GM08714 (cell line): ENCODE measurements around the gene IFNA6.

Experiments used
- H3K4me3 ChIP-seq: fragments of 200-500 bp; sonication (Bioruptor generic); 2 replicates; pipeline ENCODE4 v1.5.1; 2014; ENCODE audit warnings: mild to moderate bottlenecking, low read length, inconsistent platforms
- ZNF274 ChIP-seq: IDR thresholded peaks from 2 replicates; pipeline ENCODE4 v1.6.1; 2012; ENCODE audit warnings: mild to moderate bottlenecking, low read depth, low read length

The IFNA6 gene

DNA sequence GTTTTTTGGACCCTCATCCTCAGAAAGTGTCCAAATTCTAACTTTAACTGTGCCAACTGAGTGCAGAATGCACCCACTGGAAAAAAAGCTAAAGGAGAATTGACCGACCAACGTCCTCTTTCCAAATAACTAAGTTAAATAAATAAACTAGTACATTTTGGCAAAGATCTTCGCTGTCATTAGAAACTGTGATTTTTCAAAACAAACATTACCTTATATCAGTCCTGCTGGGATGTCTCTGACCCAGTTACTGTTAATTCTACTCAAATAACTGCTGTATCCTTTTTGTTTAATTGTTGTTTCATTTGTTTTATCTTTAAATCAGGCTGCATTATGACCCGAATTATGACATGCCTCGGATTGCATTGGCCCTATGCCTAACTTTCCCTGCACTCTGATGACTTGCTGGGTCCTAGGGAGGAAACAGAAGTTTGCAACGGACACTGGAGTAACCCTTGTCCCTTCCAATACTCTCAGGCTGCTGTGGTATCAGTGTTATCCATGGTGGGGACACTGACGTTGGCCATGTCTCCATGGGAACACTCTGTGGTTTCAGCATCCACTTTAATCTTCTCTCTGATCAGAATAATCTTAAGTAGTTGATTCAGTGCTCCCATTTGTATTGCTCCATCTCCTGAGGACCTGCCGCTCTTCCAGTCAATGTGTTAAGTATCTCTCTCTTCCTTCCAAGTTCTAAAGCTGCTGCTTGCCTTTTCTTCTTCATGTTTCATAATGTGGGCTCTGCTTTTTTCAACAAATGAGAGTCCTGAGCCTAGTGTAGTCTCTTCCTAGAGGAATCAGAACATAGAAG is 34.5 kb downstream of the IFNA6 start:
- no peak overlapping the region for H3K4me3 ChIP-seq
- no peak for TF ChIP-seq ZNF274

DNA sequence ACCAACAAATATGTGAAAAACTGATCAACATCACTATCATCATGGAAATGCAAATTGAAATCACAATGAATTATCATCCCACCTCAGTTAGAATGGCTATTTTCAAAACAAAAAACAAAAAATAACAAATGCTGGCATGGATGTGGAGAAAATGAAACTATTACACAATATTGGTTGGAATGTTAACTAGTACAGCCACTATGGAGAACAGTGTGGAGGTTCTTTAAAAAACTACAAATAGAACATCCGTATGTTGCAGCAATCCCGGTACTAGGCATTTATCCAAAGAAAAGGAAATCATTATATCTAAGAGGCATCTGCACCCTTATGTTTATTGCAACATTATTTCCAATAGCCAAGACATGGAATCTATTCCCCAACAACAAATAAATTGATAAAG is 36.5 kb downstream of the IFNA6 start:
- no peak for TF ChIP-seq ZNF274
- H3K4me3 ChIP-seq = no peak overlapping the region

DNA sequence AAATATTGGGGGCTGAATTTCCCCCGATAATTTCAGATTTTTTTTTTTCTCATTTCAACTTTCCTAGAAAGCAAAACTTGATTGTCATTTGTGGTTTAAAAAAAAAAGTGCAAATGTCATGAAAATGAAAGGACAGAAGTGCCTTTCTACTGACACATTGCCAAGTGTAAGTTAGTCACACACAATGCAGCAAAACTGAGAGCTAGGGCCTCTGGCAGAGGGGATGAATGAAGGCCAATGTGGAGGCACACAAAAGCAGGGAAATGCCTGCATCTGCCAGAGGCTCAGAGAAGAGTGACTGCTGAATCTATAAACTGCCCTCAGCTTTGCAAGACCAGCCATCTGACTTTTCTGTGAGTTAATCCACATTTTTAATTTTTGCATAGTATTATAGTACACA is 38.8 kb downstream of the IFNA6 start:
- no peak for TF ChIP-seq ZNF274
- no peak overlapping the region for H3K4me3 ChIP-seq

DNA sequence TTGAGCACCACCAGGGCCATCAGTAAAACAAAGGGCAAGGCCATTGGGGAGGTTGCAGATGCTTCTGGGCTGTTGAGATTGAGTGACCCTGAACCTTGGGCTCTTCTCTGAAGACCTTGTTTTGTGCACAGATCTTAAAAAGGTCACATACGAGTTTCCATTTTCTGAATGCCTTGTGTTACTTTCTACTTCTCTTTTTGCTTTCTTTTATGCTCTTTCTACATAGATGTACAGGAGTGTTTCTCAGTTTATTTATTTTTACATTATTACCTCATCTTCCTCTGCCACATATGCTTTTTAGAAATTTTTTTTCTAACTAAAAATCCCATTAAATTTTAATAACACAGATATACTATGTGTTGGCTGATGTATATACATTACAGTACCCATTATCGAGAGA is 45.5 kb downstream of the IFNA6 start, which contains the start of gene IFNA5:
Gene IFNA5, minus strand, starts transcription at position 101 of the 400 bp plus-strand sequence. Its CDS starts 57 bp downstream, at position 44.
- no peak for TF ChIP-seq ZNF274
- no peak within 1 kb of the TSS for H3K4me3 ChIP-seq
